GM21717 (cell line): ENCODE results near the gene DNAJB12.
"Not testable (repeated sequence)": the region's sequence is repeated elsewhere in the genome, so short reads cannot be mapped to it uniquely, and the experiment has no call there.

ENCODE experiments used
- ATAC-seq: cut with Tn5 transposase; IDR thresholded peaks from one replicate; pipeline ENCODE4 v1.9.1; 2021; ENCODE audit warnings: mild to moderate bottlenecking, moderate library complexity; ENCODE audit not compliant: unreplicated experiment

DNAJB12 gene

DNA sequence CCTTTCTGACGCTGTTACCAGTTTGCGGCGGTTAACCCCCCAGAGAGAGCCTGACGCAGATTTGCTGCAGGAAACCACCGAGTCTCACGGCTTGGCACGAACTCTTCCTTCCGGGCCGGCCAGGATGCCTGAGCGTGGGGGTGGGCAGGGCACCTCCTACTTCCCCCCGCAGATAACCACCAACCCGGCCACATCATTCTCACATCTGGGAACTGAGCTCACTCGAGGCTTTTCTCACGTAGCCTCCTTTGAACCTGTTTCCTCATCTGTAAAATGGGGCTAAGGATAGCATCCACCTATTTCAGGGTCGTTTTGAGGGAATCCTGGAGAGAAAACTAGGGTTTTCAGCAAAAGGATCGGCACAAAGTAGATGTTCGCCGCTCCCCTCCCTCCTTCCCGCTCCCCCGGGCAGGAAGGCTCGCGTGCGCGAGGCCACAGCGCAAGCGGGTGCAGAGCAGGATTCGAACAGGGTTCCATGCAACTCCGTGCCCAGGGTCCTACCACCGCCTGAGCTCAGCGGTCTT, 57.4 kb downstream of the DNAJB12 start:
- peak; percentile 51 for ATAC-seq

DNA sequence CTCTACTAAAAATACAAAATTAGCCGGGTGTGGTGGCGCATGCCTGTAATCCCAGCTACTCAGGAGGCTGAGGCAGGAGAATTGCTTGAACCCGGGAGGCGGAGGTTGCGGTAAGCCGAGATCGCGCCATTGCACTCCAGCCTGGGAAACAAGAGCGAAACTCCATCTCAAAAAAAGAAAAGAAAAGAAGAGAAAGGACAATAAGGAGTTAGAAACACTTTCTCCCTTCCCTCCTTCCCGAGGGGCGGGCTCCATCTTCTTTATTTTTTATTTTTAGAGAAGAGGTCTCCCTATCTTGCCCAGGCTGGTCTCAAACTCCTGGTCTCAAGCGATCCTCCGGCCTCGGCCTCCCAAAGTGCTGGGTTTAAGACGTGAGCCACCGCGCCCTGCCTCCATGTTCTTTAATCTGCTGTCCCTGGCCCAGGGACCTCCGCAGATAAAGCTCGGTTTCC, 57.9 kb downstream of the DNAJB12 start:
- not testable (repeated sequence) for ATAC-seq

DNA sequence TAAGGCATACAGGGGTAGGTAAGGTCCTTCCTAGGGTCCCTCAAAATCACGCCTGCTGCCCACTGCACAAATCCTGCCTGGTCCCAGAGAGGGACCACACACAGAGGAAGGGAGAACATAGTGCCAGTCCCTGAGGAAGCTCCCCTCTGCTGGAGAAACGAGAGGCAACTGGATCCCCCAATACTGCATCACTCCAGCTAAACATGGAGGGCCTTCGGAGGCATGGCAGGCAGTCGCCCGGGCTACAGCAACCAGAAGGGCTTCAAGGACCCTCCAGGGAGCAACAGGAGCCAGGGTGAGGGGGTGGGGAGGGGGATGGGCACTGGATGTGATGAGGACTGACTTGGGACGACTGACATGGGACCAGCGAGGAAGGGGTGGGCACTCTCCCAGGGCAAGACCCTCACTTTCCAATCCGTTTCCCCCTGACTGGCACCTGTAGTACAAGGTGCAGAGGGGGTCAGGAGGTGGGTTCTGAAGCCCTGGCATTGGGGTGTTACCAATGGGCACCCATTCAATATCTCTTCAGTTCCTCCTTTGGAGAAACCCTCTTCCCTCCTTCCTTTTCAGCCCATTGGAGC, 59.3 kb downstream of the DNAJB12 start:
- ATAC-seq = no peak

DNA sequence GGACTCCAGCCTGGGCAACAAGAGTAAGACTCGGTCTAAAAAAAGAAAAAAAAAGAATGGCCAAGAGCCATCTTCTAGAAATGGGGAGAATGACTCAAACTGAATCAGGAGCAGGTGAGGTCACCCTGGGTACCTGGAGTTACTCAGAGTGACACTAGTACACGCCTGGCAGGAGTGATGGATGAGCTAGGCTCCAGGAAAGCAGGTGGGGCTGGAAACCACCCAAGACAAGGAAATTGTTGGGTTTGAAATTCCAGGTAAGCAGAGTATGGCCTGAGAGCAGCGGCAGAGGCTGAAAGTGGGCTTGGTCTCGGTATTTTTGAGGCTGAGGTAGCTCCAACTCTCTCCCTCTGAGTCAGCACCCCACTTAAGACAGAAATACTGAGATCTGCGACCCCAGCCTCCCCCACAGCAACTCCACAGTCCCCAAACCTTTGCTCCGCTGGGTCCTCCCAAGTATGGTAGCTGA, 62.5 kb downstream of the DNAJB12 start:
- ATAC-seq = no peak

DNA sequence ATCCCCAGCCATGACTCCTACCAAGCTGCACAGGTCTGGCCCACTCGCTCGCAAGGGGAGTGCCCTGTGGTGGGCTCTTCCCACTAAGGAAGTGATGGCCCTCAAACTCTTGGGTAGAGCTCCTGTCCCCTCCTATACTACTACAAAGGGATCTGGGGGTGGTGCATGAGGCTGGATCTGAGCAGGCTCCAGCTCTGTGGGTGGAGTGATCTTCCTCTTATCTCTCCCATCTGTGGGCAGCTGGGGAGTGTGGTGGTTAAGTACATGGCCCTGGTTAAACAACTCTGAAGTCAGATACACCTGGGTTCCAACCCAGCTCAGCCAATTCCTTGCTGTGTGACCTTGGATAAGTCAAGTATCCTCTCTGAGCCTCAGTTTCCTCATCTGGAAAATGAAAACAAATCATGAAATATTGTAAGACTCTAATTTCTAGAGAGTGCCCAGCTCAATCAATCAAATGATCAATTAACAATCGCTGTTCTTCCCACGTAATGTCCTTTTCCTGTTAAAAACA, 63.6 kb downstream of the DNAJB12 start:
- no peak for ATAC-seq

DNA sequence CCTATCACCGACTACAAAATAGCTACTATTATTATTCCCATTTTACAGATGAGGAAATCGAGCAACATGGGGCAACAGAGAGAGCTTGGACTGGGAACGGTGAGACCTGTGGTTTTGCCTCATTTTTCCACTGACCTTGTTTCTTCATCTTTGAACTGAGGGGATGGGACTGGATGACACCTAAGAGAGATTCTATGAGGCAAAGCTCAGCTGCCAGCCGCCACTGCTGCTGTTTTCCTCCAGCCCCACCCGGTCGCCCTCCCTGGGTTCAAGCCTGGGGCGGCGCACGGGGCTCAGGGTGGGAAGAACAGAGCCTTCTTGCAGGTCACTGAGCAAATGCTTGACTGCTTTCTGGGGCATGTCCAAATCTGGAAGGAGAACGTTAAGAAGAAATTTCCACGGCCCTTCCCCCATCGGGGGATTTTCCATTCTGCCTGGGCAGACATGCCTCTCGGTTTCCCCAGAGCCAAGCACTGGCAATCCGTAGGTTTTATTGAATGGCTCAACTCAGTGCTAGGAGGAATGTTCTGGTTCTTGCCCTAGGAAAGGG, 68.7 kb downstream of the DNAJB12 start:
- no peak for ATAC-seq

DNA sequence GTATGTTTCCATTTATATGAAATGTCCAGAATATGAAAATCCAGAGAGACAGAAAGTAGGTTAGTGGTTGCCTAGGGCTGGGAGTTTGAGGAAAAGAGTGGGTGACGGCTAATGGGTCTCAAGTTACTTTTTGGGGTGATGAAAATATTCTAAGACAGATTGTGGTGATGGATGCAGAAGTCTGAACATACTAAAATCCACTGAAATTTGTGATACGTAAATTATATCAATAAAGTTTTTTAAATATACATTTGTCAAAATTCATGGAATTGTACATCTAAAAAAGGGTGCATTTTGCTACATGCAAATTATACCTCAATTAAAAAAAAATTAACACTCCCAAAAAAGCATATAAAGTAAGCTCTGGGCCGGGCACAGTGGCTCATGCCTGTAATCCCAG, 71.6 kb downstream of the DNAJB12 start:
- ATAC-seq = no peak
